Vagina (tissue), 2 donors: ENCODE results near the gene ZBTB25.

Experiments
- CTCF ChIP-seq, 3 experiments: fragments of 450-650 bp in 2 of 3; fragments of 200-600 bp in 1 of 3; sonication (generic) in 1 of 3; IDR thresholded peaks; one replicate each; pipeline ENCODE4 v1.5.1; 2017 to 2019; ENCODE audit warnings: antibody characterized with exemption in 3 of 3, mild to moderate bottlenecking in 2 of 3, moderate library complexity in 2 of 3
- POLR2A ChIP-seq, 2 donors: fragments of 450-650 bp; IDR thresholded peaks; one replicate each; pipeline ENCODE4 v1.6.1; 2017; ENCODE audit warnings: antibody characterized with exemption in 2 of 2, mild to moderate bottlenecking in 2 of 2, moderate library complexity in 2 of 2

- TF ChIP-seq CTCF (IDR thresholded peaks at IDR 0.05) (no peak), POLR2A (IDR thresholded peaks at IDR 0.05) (no peak)
Observed at GRCh38 chr14:64467566-64467965, 36.1 kb downstream of the ZBTB25 start.
